IPS-15b (cell line): ENCODE measurements around the gene TMEM87B.

Experiments used
- H3K27me3 ChIP-seq: one replicate; pipeline ENCODE4 v1.6.1; 2013; ENCODE audit warnings: low read length; ENCODE audit not compliant: control insufficient read depth, insufficient read depth
- H3K36me3 ChIP-seq: one replicate; pipeline ENCODE4 v1.6.1; 2013; ENCODE audit warnings: low read length; ENCODE audit not compliant: control insufficient read depth, insufficient read depth
- H3K4me1 ChIP-seq: one replicate; pipeline ENCODE4 v1.6.1; 2013; ENCODE audit warnings: mild to moderate bottlenecking, low read length; ENCODE audit not compliant: control insufficient read depth, insufficient read depth
- H3K4me3 ChIP-seq: one replicate; pipeline ENCODE4 v1.5.1; 2013; ENCODE audit warnings: low read depth, low read length
- H3K9ac ChIP-seq: one replicate; pipeline ENCODE4 v1.6.1; 2013; ENCODE audit warnings: low read depth, mild to moderate bottlenecking, low read length
- H3K9me3 ChIP-seq: one replicate; pipeline ENCODE4 v1.6.1; 2013; ENCODE audit warnings: mild to moderate bottlenecking, low read length; ENCODE audit not compliant: control insufficient read depth, insufficient read depth

The TMEM87B gene

DNA sequence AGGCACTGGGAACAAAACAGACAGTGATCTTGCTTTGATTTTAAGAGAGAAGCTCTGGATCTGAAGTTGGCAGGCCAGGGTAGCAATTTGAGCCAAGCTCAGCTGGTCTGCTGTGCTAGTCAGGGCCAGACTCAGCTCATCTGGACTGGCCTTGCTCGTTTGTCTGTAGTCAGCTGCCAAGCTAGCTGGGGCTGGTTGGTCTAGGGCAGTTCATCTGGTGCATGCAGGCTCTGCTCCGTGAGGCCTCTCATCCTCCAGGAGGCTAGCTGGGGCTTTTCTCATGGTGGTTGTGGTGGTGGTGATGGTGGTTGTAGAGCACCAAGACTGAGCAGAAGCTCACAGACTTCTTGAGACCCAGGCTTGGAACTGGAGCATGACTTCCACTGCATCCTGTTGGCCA, 93.4 kb downstream of the TMEM87B start:
- Histone ChIP-seq H3K36me3 (no peaks in the 10 kb centered on the region), H3K4me3 (no peak overlapping the region), H3K9me3 (no peaks in the 10 kb centered on the region), H3K4me1 (no peaks in the 10 kb centered on the region), H3K27me3 (no peaks in the 10 kb centered on the region), H3K9ac (no peak overlapping the region)

DNA sequence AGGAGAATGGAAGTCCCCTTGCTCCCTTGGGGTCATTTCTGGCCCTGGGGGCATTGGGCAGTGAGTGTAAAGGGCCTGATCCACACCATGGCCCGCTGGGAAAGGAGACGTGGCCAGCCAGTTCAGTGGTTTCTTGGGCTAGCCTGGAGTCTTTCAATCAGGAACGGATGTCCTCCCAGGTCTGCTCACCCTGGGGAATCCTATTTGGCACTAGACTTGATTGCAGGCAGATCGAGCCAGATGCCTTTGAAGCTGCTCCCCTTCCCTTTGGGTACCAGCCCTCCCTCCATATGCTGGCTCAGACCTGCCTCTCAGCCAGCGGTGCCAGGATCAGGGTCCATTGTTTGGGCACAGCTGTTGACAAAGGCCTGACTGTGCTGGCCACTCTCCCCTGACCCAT, 94.1 kb downstream of the TMEM87B start:
- Histone ChIP-seq H3K4me1 (no peaks in the 10 kb centered on the region), H3K36me3 (no peaks in the 10 kb centered on the region), H3K27me3 (no peaks in the 10 kb centered on the region), H3K4me3 (no peak overlapping the region), H3K9me3 (no peaks in the 10 kb centered on the region), H3K9ac (no peak overlapping the region)

DNA sequence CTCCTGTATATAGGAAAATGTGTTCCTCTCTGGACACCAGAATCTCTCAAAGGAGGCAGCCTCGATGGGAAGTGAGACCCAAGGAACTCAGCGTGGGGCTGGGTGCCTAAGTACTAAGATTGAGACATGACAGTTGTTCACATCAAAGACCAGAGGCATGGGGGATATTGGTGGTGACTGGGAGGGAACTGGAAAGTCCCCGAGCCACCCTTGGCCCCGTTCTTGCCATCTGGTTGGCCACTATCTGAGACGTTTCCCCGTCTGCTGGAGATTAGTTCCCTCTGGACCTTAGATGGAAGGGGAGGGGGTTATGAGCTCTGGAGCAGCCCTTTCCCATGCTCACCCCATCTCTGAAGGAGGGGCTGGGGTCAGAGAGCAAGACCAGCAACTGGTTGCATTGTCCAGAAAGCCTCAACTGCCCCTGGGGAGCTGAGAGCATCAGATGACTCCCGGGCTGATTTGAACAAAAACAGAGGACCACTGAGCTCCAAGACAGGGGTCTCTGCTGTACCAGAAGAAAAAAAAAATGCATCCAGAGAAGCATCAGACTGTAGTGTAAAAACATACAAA, 94.9 kb downstream of the TMEM87B start:
- Histone ChIP-seq H3K4me3 (no peak overlapping the region), H3K9ac (no peak overlapping the region), H3K36me3 (no peaks in the 10 kb centered on the region), H3K27me3 (no peaks in the 10 kb centered on the region), H3K4me1 (no peaks in the 10 kb centered on the region), H3K9me3 (no peaks in the 10 kb centered on the region)

DNA sequence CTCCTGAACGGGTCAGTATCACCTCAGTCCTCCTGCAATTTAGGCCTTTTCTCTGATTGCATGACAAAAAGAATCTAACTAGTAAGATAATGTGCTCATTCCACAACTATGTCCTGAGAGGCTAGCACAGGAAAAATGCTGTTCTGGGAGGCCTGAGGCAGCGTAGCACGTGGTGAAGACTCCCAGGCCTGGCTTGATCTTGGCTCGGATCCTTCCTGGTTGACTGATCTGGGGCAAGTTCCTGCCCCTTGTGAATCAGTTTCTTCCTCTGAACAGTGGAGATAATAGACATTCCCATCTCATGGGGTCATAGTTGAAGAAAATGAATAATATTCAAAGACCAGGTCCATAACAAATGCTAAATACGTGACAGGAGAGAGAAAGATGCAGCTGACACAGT, 95.4 kb downstream of the TMEM87B start:
- no peaks in the 10 kb centered on the region for H3K9me3 ChIP-seq
- no peaks in the 10 kb centered on the region for H3K36me3 ChIP-seq
- no peaks in the 10 kb centered on the region for H3K4me1 ChIP-seq
- H3K4me3 ChIP-seq = no peak overlapping the region
- no peak overlapping the region for H3K9ac ChIP-seq
- no peaks in the 10 kb centered on the region for H3K27me3 ChIP-seq

DNA sequence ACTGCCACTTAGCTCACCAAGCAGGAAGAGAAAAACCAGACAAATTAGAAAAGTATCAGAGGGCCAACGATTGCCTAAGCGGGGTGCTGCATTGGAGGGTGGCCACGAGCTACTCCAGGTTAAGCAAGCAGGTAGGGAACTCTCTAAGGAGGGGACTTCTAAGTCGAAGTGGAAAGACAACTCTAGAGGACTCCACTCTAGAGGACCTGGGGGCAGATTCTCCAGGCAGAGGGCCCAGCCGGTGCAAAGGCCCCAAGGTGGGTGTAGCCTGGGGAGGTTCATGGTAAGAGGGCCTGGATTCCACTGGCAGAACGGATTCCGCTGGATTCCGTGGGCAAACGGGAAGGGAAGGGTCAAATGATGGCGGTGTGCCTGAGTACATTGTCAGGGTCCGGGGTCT, 95.8 kb downstream of the TMEM87B start:
- Histone ChIP-seq H3K36me3 (no peaks in the 10 kb centered on the region), H3K27me3 (no peaks in the 10 kb centered on the region), H3K4me1 (no peaks in the 10 kb centered on the region), H3K9me3 (no peaks in the 10 kb centered on the region), H3K4me3 (no peak overlapping the region), H3K9ac (no peak overlapping the region)

DNA sequence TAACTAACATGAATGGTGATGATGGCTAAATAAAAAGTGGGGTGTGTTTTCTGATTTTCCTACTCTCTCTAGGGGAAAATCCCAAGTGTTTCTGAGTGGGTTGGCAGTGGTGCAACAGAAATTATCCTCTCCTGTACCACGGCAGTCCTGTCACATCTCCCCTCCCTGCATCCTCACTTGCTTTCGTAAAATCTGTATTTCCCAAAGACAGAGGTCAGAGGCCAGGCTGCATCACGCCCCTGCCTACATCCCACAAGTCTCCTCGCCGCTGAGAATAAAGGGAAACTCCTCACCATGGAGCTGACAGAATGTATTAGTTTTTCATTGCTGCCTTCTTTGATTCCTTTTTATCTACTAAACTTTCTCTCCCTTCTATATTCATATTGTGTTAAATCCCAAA, 96.2 kb downstream of the TMEM87B start:
- H3K27me3 ChIP-seq = no peaks in the 10 kb centered on the region
- H3K9ac ChIP-seq = no peak overlapping the region
- H3K4me3 ChIP-seq = no peak overlapping the region
- H3K4me1 ChIP-seq = no peaks in the 10 kb centered on the region
- no peaks in the 10 kb centered on the region for H3K36me3 ChIP-seq
- no peaks in the 10 kb centered on the region for H3K9me3 ChIP-seq

DNA sequence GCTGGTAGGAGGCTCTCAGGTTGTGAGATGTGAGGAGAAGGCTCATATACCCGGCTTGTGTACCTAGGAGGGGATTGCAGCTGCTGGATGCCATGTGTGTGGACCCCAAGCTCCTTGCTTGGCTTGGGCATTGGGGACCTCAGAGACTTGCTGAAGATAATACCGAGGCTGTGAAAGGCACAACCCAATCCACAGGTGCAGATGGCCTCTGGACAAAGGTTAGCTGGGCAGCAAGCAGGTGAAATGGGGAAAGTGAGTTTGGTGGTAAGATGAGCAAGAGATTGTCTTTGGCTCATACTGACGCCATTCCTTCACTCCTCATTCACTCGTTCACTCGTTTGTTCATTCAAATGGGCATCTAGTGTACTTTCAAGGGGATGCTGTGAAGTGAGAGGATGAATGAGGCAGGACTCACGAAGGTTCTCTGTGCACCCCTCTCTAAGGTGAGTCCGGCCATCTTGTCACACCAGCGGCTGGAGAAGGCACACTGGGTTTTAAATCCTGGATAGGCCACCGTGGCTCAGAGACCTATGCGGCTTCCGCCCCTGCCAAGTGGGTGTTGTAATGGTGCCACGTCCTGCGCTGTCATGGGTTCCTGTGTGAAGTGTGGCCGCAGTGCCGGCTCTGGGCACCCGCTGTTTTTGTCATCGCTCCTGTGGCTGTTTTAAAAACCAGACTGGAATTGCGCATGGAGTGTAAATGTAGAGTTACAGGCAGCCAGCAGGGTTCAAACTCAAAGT, 96.8 kb downstream of the TMEM87B start:
- H3K4me3 ChIP-seq = no peak overlapping the region
- no peaks in the 10 kb centered on the region for H3K27me3 ChIP-seq
- no peaks in the 10 kb centered on the region for H3K9me3 ChIP-seq
- no peaks in the 10 kb centered on the region for H3K36me3 ChIP-seq
- H3K9ac ChIP-seq = no peak overlapping the region
- H3K4me1 ChIP-seq = no peaks in the 10 kb centered on the region

DNA sequence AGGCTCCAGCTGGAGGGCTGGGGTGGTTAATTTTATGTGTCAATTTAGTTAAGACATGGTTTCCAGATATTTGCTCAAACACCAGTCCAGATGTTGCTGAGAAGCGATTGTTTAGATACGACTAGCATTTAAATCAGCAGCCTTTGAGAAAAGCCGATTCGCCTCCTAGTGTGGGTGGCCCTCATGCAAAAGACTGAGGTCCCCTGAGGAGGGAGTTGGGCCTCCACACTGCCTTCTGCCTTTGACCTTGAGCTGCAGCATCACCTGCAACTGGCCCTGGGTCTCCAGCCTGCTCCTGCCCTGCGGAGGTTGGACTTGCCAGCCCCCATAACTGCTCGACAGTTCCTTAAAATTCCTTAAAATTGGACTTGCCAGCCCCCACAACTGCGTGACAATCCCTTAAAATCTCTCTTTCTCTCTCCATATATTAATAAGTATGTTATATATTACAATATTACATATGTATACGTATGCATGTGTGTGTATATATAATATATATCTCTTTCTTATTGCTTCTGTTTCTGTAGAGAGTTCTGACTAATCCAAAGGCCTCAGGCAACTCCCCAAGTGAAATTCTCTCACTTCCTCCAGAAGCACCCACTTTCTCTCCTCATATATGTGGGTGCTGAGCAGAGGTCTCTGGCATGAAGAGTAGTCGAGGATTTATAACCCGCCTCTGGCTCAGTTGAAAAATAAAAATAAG, 97.6 kb downstream of the TMEM87B start:
- Histone ChIP-seq H3K9ac (no peak overlapping the region), H3K4me3 (no peak overlapping the region), H3K27me3 (no peaks in the 10 kb centered on the region), H3K36me3 (no peaks in the 10 kb centered on the region), H3K9me3 (no peaks in the 10 kb centered on the region), H3K4me1 (no peaks in the 10 kb centered on the region)

DNA sequence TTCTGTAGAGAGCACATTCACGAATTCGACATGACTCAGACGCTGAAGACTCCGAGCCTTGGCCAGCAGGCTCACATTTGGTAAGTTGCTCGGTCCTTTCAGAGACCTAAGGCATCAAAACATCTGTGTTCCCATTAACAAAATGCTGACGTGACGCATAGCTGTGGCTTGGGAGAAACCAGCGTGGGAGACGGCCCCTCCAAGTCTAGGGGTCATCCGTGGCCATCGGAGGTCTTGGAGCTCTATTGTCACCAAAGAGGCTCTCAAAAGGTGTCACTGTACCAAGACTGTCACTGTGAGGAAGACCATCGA, 98.1 kb downstream of the TMEM87B start:
- no peak overlapping the region for H3K4me3 ChIP-seq
- no peaks in the 10 kb centered on the region for H3K27me3 ChIP-seq
- H3K9me3 ChIP-seq = no peaks in the 10 kb centered on the region
- H3K4me1 ChIP-seq = no peaks in the 10 kb centered on the region
- H3K36me3 ChIP-seq = no peaks in the 10 kb centered on the region
- H3K9ac ChIP-seq = no peak overlapping the region

DNA sequence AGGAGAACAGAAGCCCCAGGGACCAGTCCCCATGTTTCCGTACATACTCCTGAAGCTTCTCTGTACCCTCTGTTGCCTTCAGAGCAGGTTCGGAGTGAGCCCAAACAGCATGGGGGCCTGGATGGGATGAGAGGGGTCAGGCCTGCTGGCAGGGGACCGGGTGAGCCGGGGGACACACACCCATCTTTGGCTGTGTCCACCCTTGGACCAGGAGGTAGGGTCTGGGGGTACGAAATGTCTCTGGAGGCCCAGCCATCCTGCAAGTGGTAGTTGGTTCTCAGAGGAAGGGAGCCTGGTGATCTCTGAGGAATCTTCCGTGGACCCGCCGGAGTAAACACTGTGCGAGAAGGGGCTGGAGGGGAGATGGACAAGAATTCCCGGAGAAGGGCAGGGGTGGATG, 98.4 kb downstream of the TMEM87B start:
- no peaks in the 10 kb centered on the region for H3K36me3 ChIP-seq
- H3K27me3 ChIP-seq = no peaks in the 10 kb centered on the region
- H3K9ac ChIP-seq = no peak overlapping the region
- no peaks in the 10 kb centered on the region for H3K4me1 ChIP-seq
- no peaks in the 10 kb centered on the region for H3K9me3 ChIP-seq
- no peak overlapping the region for H3K4me3 ChIP-seq

DNA sequence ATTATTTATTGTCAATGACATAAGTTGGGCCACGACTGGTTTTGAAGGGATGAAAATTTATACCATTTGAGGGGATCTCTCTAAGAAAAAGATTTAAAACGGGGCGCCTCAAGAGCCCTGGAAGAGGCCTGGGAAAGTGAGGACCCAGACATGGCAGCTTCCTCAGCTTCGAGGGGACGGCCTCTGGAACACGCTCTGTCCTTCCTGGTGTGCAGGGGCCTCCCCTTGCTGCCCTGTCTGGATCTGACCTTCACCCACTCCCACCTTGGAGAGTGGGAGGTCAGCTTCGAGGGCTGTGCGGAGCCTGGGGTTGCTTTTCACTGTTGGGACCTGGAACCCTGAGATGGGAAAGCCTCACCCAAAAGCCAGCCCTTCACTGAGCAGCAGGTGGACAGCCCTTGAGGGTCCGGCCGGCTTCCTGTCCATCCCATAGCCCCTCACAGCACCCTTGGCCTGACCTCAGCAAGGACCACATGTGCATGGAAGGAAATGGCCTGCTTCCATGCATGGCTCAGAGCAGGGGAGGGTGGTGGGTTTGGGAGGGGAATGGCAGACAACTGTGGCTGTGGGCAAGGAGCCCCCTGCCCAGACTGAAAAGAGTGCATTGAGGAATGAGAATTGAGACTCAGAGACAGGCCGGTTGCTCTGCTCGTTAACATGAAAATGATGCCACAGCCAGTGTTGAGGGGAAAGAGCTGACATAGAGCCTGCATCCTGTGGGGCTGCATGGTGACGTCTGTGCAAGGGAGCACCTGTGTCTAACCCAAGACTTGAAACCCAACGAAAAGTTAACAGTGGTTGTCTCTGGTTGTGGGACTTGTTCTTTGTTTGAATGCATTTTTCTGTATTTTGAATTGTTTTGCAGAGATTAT, 99.4 kb downstream of the TMEM87B start:
- Histone ChIP-seq H3K9me3 (no peaks in the 10 kb centered on the region), H3K4me1 (no peaks in the 10 kb centered on the region), H3K9ac (no peak overlapping the region), H3K27me3 (no peaks in the 10 kb centered on the region), H3K4me3 (no peak overlapping the region), H3K36me3 (no peaks in the 10 kb centered on the region)
